K562 (cell line): ENCODE measurements around the gene PRSS56. TPM values are rescaled to one million over a fixed set of nuclear protein-coding genes. Genes with fewer than 3 reads are reported as not detected.

ENCODE experiments used
- ATAC-seq: fragments of 200-7000 bp; cut with Tn5 transposase; 3 replicates; pipeline ENCODE4 v1.9.1; 2020; ENCODE audit warnings: moderate library complexity
- BruUV-seq: library from RNA; stranded (reverse); fragments of 400-500 nt; replicated peaks from 2 replicates; lab custom pipeline; 2021; lab: Mats Ljungman, UMichigan
- CTCF ChIA-PET: fragments of 300-600 bp; formaldehyde crosslinking; extraction: SDS; loops from one replicate; lab custom pipeline; 2021; ENCODE audit warnings: low intra/inter-chr PET ratio; lab: Yijun Ruan, JAX
- POLR2A ChIA-PET: fragments of 300-600, 350-650 bp; sonication (Branson Sonifier 250); formaldehyde crosslinking; extraction: SDS; loops from one replicate; lab custom pipeline; 2021; ENCODE audit warnings: antibody characterized with exemption, inconsistent platforms; lab: Yijun Ruan, JAX
- DNase-seq, 4 experiments: peaks; one replicate each; pipeline versions ENCODE4 v3.0.0 to v3.0.0-alpha.2; 2011 to 2018; ENCODE audit warnings: low spot score in 3 of 4, mixed read lengths in 3 of 4; ENCODE audit errors: extremely low read depth in 1 of 4
- FAIRE-seq: peaks from 2 replicates; lab custom pipeline; 2011; peaks lifted over from hg19 to GRCh38; lab: Jason Lieb, UNC
- H2AFZ ChIP-seq: 2 replicates; pipeline ENCODE4 v1.6.0; 2011; ENCODE audit warnings: low read depth, low read length, control low read depth, inconsistent platforms
- H3K27ac ChIP-seq: fragments of 200-600 bp; 3 replicates; pipeline ENCODE4 v1.8.0; 2011; ENCODE audit warnings: low read depth, mild to moderate bottlenecking, control low read depth, inconsistent platforms, low read length, moderate library complexity, mixed read lengths; ENCODE audit errors: extremely low read depth
- H3K27me3 ChIP-seq, 2 experiments: fragments of 300-600 bp in 1 of 2; 2 replicates in 1 of 2; 3 replicates in 1 of 2; pipeline versions ENCODE4 v1.6.0 to v1.8.0; 2011; ENCODE audit warnings: inconsistent platforms in 2 of 2, low read length in 2 of 2, mild to moderate bottlenecking in 1 of 2, mixed read lengths in 1 of 2, moderate library complexity in 1 of 2; ENCODE audit not compliant: control insufficient read depth in 2 of 2, insufficient read depth in 2 of 2
- H3K36me3 ChIP-seq: fragments of 300-600 bp; 3 replicates; pipeline ENCODE4 v1.8.0; 2011; ENCODE audit warnings: mild to moderate bottlenecking, low read length, inconsistent platforms; ENCODE audit not compliant: control insufficient read depth, insufficient read depth
- H3K4me1 ChIP-seq, 2 experiments: fragments of 200-600 bp in 1 of 2; replicated peaks in 1 of 2; 2 replicates in 1 of 2; 3 replicates in 1 of 2; pipeline versions ENCODE4 v1.5.1 to v1.8.0; 2011; ENCODE audit warnings: inconsistent platforms in 2 of 2, low read length in 2 of 2, mild to moderate bottlenecking in 1 of 2, mixed read lengths in 1 of 2, moderate library complexity in 1 of 2; ENCODE audit not compliant: control insufficient read depth in 2 of 2, insufficient read depth in 2 of 2
- H3K4me2 ChIP-seq: 2 replicates; pipeline ENCODE4 v1.6.1; 2011; ENCODE audit warnings: low read length, control low read depth, inconsistent platforms, mixed read lengths; ENCODE audit not compliant: insufficient read depth
- H3K4me3 ChIP-seq: fragments of 200-600 bp; sonication (generic), shearing (Covaris generic); 2 replicates; pipeline ENCODE4 v1.5.1; 2016; ENCODE audit warnings: control low read depth, inconsistent platforms
- H3K79me2 ChIP-seq: fragments of 200-600 bp; 3 replicates; pipeline ENCODE4 v1.8.0; 2011; ENCODE audit warnings: low read length, inconsistent platforms; ENCODE audit not compliant: control insufficient read depth, insufficient read depth
- H3K9ac ChIP-seq, 2 experiments: 2 replicates each; pipeline versions ENCODE4 v1.6.0 to v1.6.1; 2011; ENCODE audit warnings: low read depth in 2 of 2, low read length in 2 of 2, control low read depth in 1 of 2, inconsistent platforms in 1 of 2, mild to moderate bottlenecking in 1 of 2, mixed read lengths in 1 of 2; ENCODE audit not compliant: insufficient read depth in 1 of 2
- H3K9me1 ChIP-seq: one replicate; pipeline ENCODE4 v1.6.0; 2011; ENCODE audit warnings: inconsistent platforms, mild to moderate bottlenecking, low read length, moderate library complexity; ENCODE audit not compliant: control insufficient read depth, insufficient read depth
- H3K9me3 ChIP-seq: replicated peaks from 2 replicates; pipeline ENCODE4 v1.5.1; 2011; ENCODE audit warnings: low read depth, low read length, inconsistent platforms; ENCODE audit not compliant: control insufficient read depth, insufficient read depth
- H4K20me1 ChIP-seq: replicated peaks from 2 replicates; pipeline ENCODE4 v1.6.1; 2011; ENCODE audit warnings: low read length, inconsistent platforms, mixed read lengths; ENCODE audit not compliant: control insufficient read depth, insufficient read depth
- C11orf30 ChIP-seq: fragments of 450-650 bp; IDR thresholded peaks from 2 replicates; pipeline ENCODE4 v1.6.1; 2016; ENCODE audit warnings: low read depth, mild to moderate bottlenecking
- IFI16 ChIP-seq: fragments of 250-450 bp; sonication (Bioruptor Pico); IDR thresholded peaks from 2 replicates; pipeline ENCODE4 v2.1.2; 2022; ENCODE audit warnings: mild to moderate bottlenecking, inconsistent platforms
- WHSC1 ChIP-seq: IDR thresholded peaks from one replicate; pipeline ENCODE4 v1.6.1; 2012; ENCODE audit warnings: low read length, control low read depth, inconsistent platforms
- ZNF316 ChIP-seq: fragments of 450-650 bp; IDR thresholded peaks from 2 replicates; pipeline ENCODE4 v1.6.1; 2016
- WGBS: fragments of 100-300 bp; shearing (Covaris generic); methylation state at CpG from one replicate; pipeline ENCODE4 v1.1.6; 2016; ENCODE audit warnings: low coverage, mixed read lengths; ENCODE audit not compliant: insufficient coverage; ENCODE audit errors: missing lambda C conversion rate; 5-methylcytosine and 5-hydroxymethylcytosine counted together
- in situ Hi-C: fragments of 300-500 bp; cut with MboI; formaldehyde crosslinking; loops from 4 replicates; pipeline ENCODE4 v1.15.0; 2018; ENCODE audit warnings: inconsistent platforms, mixed read lengths
- intact Hi-C: fragments of 100-400 bp; cut with micrococcal nuclease; formaldehyde crosslinking; loops from 2 replicates; pipeline ENCODE4 v1.14.2; 2022
- polyA plus RNA-seq, 8 experiments: library from polyadenylated mRNA; depleted of rRNA in 4 of 8; stranded (reverse) in 5 of 8; unstranded in 3 of 8; fragments of >200 nt; fragmentation: Nextera tagmentation in 2 of 8; fragmentation: Illumina TruSeq in 1 of 8; extraction: Ambion mirVana in 2 of 8; extraction: Trizol in 1 of 8; gene quantifications; 2 replicates each; pipeline versions ENCODE4 v1.2.1 to v1.2.3, GENCODE V29; 2011 to 2014; ENCODE audit warnings: inconsistent platforms in 1 of 8, missing spikeins in 1 of 8
- total RNA-seq, 7 experiments: library from RNA; depleted of rRNA in 6 of 7; stranded (reverse); fragments of >200 nt in 6 of 7; fragmentation: Illumina TruSeq in 2 of 7; extraction: Trizol in 2 of 7; gene quantifications; 2 replicates each; pipeline versions ENCODE4 v1.2.1 to v1.2.3, GENCODE V29; 2011 to 2021; ENCODE audit warnings: low replicate concordance in 1 of 7
- TF ChIP-seq, protein P1 (sequence below): sonication (generic); formaldehyde crosslinking; IDR thresholded peaks from 2 replicates; pipeline ENCODE4 v1.5.0; 2020; ENCODE audit warnings: missing genetic modification reagents
- TF ChIP-seq, protein P2 (sequence below): sonication (generic); formaldehyde crosslinking; IDR thresholded peaks from 2 replicates; pipeline ENCODE4 v1.9.0; 2022; ENCODE audit warnings: mild to moderate bottlenecking, missing genetic modification reagents
- TF ChIP-seq, protein P3 (sequence below): fragments of 450-650 bp; formaldehyde crosslinking; IDR thresholded peaks from 2 replicates; pipeline ENCODE4 v1.4.0; 2022; ENCODE audit warnings: missing genetic modification characterization

The PRSS56 gene
- total and polyA plus RNA-seq, 9 of the 15 experiments (the other 6 are each of a cell fraction or from before 2014, with no cell fraction given) = not detected

DNA sequence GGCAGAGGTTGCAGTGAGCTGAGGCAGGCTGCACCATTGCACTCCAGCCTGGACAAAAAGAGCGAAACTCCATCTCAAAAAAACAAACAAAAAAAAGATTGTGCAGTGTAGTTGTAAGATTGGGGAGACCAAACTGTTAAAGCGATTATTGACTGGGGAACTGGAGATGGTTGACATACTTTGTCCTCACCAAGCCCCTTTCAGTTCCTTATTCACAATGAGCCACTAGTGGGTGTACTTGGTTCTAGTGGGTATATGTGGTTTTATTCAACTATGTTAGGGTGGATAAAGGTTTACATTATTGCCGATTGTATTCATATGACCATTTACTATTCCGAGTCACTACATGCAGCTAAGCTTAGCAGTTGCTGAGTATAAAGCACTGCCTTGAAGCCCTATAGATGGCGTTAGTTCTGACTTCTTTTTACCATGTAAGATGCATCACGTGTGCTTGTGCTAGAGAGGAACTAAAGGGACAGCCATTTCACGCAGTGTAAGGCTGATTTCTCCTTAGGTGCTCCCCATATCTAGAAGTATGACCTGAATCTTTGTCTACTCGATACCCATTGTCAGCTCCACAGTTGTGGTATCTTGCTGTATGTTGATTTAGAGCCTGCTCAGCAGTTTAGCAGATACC, 42.4 kb downstream of the PRSS56 start:
- H3K4me1 ChIP-seq = no peaks in the 10 kb centered on the region
- H3K27me3 ChIP-seq = no peaks in the 10 kb centered on the region
- no peak overlapping the region for H2AFZ ChIP-seq
- POLR2A ChIA-PET = interaction anchor here (0.8 to 1.9 kb wide), 5 partner anchors 10 to 864 kb away, joined by 3 to 9 read pairs (median 3); partner anchors contain the start of genes EIF4E2 and TIGD1
- in situ Hi-C loops = no loop called here
- H3K9me3 ChIP-seq = no peaks in the 10 kb centered on the region
- H3K79me2 ChIP-seq = no peaks in the 10 kb centered on the region
- CTCF ChIA-PET = no interaction called here
- TF ChIP-seq WHSC1 (no peak), ZNF316 (peak; percentile 29; the same call in 1 of the 2 replicates), IFI16 (CRISPR knock-in tag) (no peak), C11orf30 (peak; percentile 19; the same call in 1 of the 2 replicates)
- TF ChIP-seq, protein P1, sequence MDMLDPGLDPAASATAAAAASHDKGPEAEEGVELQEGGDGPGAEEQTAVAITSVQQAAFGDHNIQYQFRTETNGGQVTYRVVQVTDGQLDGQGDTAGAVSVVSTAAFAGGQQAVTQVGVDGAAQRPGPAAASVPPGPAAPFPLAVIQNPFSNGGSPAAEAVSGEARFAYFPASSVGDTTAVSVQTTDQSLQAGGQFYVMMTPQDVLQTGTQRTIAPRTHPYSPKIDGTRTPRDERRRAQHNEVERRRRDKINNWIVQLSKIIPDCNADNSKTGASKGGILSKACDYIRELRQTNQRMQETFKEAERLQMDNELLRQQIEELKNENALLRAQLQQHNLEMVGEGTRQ (CRISPR knock-in tag) = peak; percentile 31; the same call in 1 of the 2 replicates
- TF ChIP-seq, protein P2, sequence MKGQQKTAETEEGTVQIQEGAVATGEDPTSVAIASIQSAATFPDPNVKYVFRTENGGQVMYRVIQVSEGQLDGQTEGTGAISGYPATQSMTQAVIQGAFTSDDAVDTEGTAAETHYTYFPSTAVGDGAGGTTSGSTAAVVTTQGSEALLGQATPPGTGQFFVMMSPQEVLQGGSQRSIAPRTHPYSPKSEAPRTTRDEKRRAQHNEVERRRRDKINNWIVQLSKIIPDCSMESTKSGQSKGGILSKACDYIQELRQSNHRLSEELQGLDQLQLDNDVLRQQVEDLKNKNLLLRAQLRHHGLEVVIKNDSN = peak; percentile 74
- TF ChIP-seq, protein P3, sequence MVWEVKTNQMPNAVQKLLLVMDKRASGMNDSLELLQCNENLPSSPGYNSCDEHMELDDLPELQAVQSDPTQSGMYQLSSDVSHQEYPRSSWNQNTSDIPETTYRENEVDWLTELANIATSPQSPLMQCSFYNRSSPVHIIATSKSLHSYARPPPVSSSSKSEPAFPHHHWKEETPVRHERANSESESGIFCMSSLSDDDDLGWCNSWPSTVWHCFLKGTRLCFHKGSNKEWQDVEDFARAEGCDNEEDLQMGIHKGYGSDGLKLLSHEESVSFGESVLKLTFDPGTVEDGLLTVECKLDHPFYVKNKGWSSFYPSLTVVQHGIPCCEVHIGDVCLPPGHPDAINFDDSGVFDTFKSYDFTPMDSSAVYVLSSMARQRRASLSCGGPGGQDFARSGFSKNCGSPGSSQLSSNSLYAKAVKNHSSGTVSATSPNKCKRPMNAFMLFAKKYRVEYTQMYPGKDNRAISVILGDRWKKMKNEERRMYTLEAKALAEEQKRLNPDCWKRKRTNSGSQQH (CRISPR knock-in tag) = no peak
- intact Hi-C loops = no loop called here
- no peaks in the 10 kb centered on the region for H3K9me1 ChIP-seq
- no peak overlapping the region for H3K4me2 ChIP-seq
- H4K20me1 ChIP-seq = no peaks in the 10 kb centered on the region
- H3K36me3 ChIP-seq = peaks cover 60% of the 10 kb centered on the region; the same call in 2 of the 3 replicates
- H3K9ac ChIP-seq = no peak overlapping the region
- no TSS peak for BruUV-seq
- DNase-seq (no peak), FAIRE-seq (no peak), ATAC-seq (peak; percentile 51)
- WGBS = 78% methylated on average over 8 of the region's 8 CpGs
- no peak overlapping the region for H3K4me3 ChIP-seq
- no peak overlapping the region for H3K27ac ChIP-seq
